H1 (cell line): ENCODE data around the gene SFXN2. TPM values are rescaled to one million over a fixed set of nuclear protein-coding genes. Genes with fewer than 3 reads are reported as not detected.

ENCODE experiments used
- CTCF ChIA-PET: fragments of 300-600 bp; sonication (Branson Sonifier 250); formaldehyde crosslinking; loops from one replicate; lab custom pipeline; 2021; ENCODE audit not compliant: partially characterized antibody; lab: Charles Lee
- POLR2A ChIA-PET: fragments of 300-600 bp; sonication (Branson Sonifier 250); formaldehyde crosslinking; loops from one replicate; lab custom pipeline; 2021; ENCODE audit warnings: inconsistent platforms; ENCODE audit not compliant: partially characterized antibody; lab: Charles Lee
- DNase-seq, 2 experiments: peaks; one replicate each; pipeline versions ENCODE4 v3.0.0 to v3.0.0-alpha.2; 2010 to 2022; ENCODE audit warnings: low spot score in 2 of 2, low read depth in 1 of 2, mixed read lengths in 1 of 2
- FAIRE-seq: peaks from 2 replicates; lab custom pipeline; 2011; peaks lifted over from hg19 to GRCh38; lab: Jason Lieb, UNC
- H2AFZ ChIP-seq: 2 replicates; pipeline ENCODE4 v1.8.1; 2012; ENCODE audit warnings: low read length, inconsistent platforms
- H2AK5ac ChIP-seq: 2 replicates; pipeline ENCODE4 v1.6.1; 2013; ENCODE audit warnings: low read depth, low read length
- H2BK120ac ChIP-seq: replicated peaks from 2 replicates; pipeline ENCODE3; 2013; ENCODE audit warnings: low read depth, low read length, inconsistent platforms
- H2BK12ac ChIP-seq: 2 replicates; pipeline ENCODE4 v1.6.1; 2013; ENCODE audit warnings: low read depth, low read length
- H2BK15ac ChIP-seq: 2 replicates; pipeline ENCODE4 v1.6.1; 2013; ENCODE audit warnings: low read length
- H2BK20ac ChIP-seq: 2 replicates; pipeline ENCODE4 v1.6.1; 2013; ENCODE audit warnings: low read length
- H2BK5ac ChIP-seq: 2 replicates; pipeline ENCODE4 v1.6.1; 2013; ENCODE audit warnings: low read depth, low read length
- H3K14ac ChIP-seq: 2 replicates; pipeline ENCODE4 v1.6.1; 2013; ENCODE audit warnings: inconsistent platforms; ENCODE audit not compliant: insufficient read length
- H3K18ac ChIP-seq: 2 replicates; pipeline ENCODE4 v1.6.1; 2013; ENCODE audit warnings: low read length; ENCODE audit errors: extremely low read depth
- H3K23ac ChIP-seq: 2 replicates; pipeline ENCODE4 v1.6.1; 2013; ENCODE audit warnings: inconsistent platforms; ENCODE audit not compliant: insufficient read length
- H3K23me2 ChIP-seq: 2 replicates; pipeline ENCODE4 v1.6.1; 2013; ENCODE audit warnings: low read depth, low read length
- H3K27ac ChIP-seq: 2 replicates; pipeline ENCODE4 v1.6.1; 2011; ENCODE audit warnings: low read depth, low read length, inconsistent platforms
- H3K27me3 ChIP-seq, 4 experiments: replicated peaks in 1 of 4; 1 replicate in 1 of 4; 2 replicates in 3 of 4; pipeline versions ENCODE4 v1.6.1 to v1.8.1; 2011 to 2013; ENCODE audit warnings: low read length in 3 of 4, mild to moderate bottlenecking in 3 of 4, inconsistent platforms in 2 of 4, mixed read lengths in 2 of 4, moderate library complexity in 1 of 4; ENCODE audit not compliant: control insufficient read depth in 3 of 4, insufficient read depth in 3 of 4; ENCODE audit errors: extremely low read depth in 1 of 4
- H3K36me3 ChIP-seq, 4 experiments: 2 replicates each; pipeline versions ENCODE4 v1.6.1 to v1.8.1; 2011 to 2013; ENCODE audit warnings: mild to moderate bottlenecking in 4 of 4, low read length in 3 of 4, moderate library complexity in 2 of 4, control low read depth in 1 of 4, inconsistent platforms in 1 of 4; ENCODE audit not compliant: insufficient read depth in 4 of 4, control insufficient read depth in 2 of 4
- H3K4ac ChIP-seq: replicated peaks from 2 replicates; pipeline ENCODE3; 2013; ENCODE audit warnings: low read length, low read depth, mixed read lengths, inconsistent platforms; ENCODE audit not compliant: insufficient read length
- H3K4me1 ChIP-seq, 4 experiments: replicated peaks in 1 of 4; 1 replicate in 1 of 4; 2 replicates in 3 of 4; pipeline versions ENCODE4 v1.6.1 to v1.8.1; 2011 to 2013; ENCODE audit warnings: low read length in 3 of 4, inconsistent platforms in 2 of 4, mixed read lengths in 1 of 4; ENCODE audit not compliant: insufficient read depth in 4 of 4, control insufficient read depth in 3 of 4
- H3K4me2 ChIP-seq, 2 experiments: 2 replicates each; pipeline versions ENCODE4 v1.6.1 to v1.8.1; 2011 to 2013; ENCODE audit warnings: low read depth in 2 of 2, low read length in 2 of 2, control low read depth in 1 of 2, inconsistent platforms in 1 of 2, mild to moderate bottlenecking in 1 of 2; ENCODE audit not compliant: insufficient read depth in 1 of 2
- H3K4me3 ChIP-seq, 4 experiments: fragments of 200-600, 300-600 bp in 1 of 4; sonication (generic), shearing (Covaris generic), sonication (Bioruptor Twin) in 1 of 4; 2 replicates each; pipeline versions ENCODE4 v1.5.1 to v1.8.1; 2011 to 2016; ENCODE audit warnings: low read length in 4 of 4, low read depth in 3 of 4, control low read depth in 2 of 4, inconsistent platforms in 2 of 4, mild to moderate bottlenecking in 2 of 4, mixed read lengths in 1 of 4, moderate library complexity in 1 of 4; ENCODE audit not compliant: insufficient read depth in 2 of 4; ENCODE audit errors: extremely low read depth in 1 of 4
- H3K56ac ChIP-seq: replicated peaks from 2 replicates; pipeline ENCODE3; 2013; ENCODE audit warnings: low read depth, mild to moderate bottlenecking, mixed read lengths, low read length, inconsistent platforms; ENCODE audit not compliant: insufficient read length
- H3K79me1 ChIP-seq: 2 replicates; pipeline ENCODE4 v1.6.1; 2013; ENCODE audit warnings: low read depth, low read length, control low read depth
- H3K79me2 ChIP-seq, 2 experiments: 2 replicates each; pipeline versions ENCODE4 v1.6.1 to v1.8.1; 2012 to 2013; ENCODE audit warnings: low read length in 2 of 2, mild to moderate bottlenecking in 2 of 2, inconsistent platforms in 1 of 2; ENCODE audit not compliant: insufficient read depth in 2 of 2, control insufficient read depth in 1 of 2
- H3K9ac ChIP-seq, 4 experiments: replicated peaks in 1 of 4; 1 replicate in 1 of 4; 2 replicates in 3 of 4; pipeline versions ENCODE4 v1.6.1 to v1.8.1; 2011 to 2013; ENCODE audit warnings: low read depth in 3 of 4, low read length in 3 of 4, control low read depth in 2 of 4, mild to moderate bottlenecking in 2 of 4, moderate library complexity in 2 of 4, inconsistent platforms in 1 of 4; ENCODE audit errors: extremely low read depth in 1 of 4
- H3K9me3 ChIP-seq, 2 experiments: 2 replicates each; pipeline versions ENCODE4 v1.6.1 to v1.8.1; 2012 to 2013; ENCODE audit warnings: mild to moderate bottlenecking in 2 of 2, moderate library complexity in 2 of 2, control low read depth in 1 of 2, inconsistent platforms in 1 of 2, low read depth in 1 of 2, low read length in 1 of 2, mixed read lengths in 1 of 2; ENCODE audit not compliant: insufficient read depth in 2 of 2
- H4K20me1 ChIP-seq, 2 experiments: replicated peaks in 1 of 2; 2 replicates each; pipeline versions ENCODE3 to v1.8.1; 2011 to 2013; ENCODE audit warnings: inconsistent platforms in 2 of 2, low read length in 2 of 2, mild to moderate bottlenecking in 1 of 2; ENCODE audit not compliant: insufficient read depth in 2 of 2, control insufficient read depth in 1 of 2
- H4K5ac ChIP-seq: 2 replicates; pipeline ENCODE4 v1.6.1; 2013; ENCODE audit warnings: low read length, low read depth, mixed read lengths, inconsistent platforms; ENCODE audit not compliant: insufficient read length
- H4K8ac ChIP-seq: 2 replicates; pipeline ENCODE4 v1.8.0; 2013; ENCODE audit warnings: mild to moderate bottlenecking, moderate library complexity, low read length, inconsistent platforms; ENCODE audit not compliant: insufficient read depth; ENCODE audit errors: extremely low read depth
- H4K91ac ChIP-seq: replicated peaks from 2 replicates; pipeline ENCODE3; 2013; ENCODE audit warnings: low read length, mixed read lengths, inconsistent platforms; ENCODE audit not compliant: insufficient read length
- EZH2 ChIP-seq: fragments of 200-600 bp; sonication (generic); IDR thresholded peaks from 2 replicates; pipeline ENCODE4 v1.7.1; 2012; ENCODE audit warnings: low read depth, mild to moderate bottlenecking, moderate library complexity, low read length, inconsistent platforms; ENCODE audit not compliant: severe bottlenecking
- JUND ChIP-seq: IDR thresholded peaks from 2 replicates; pipeline ENCODE4 v1.6.1; 2011; ENCODE audit warnings: mild to moderate bottlenecking, improper control_type of control experiment, low read length
- KDM4A ChIP-seq: IDR thresholded peaks from one replicate; pipeline ENCODE4 v1.7.1; 2012; ENCODE audit warnings: low read depth, mild to moderate bottlenecking, moderate library complexity, low read length, inconsistent platforms; ENCODE audit not compliant: severe bottlenecking
- MAX ChIP-seq: IDR thresholded peaks from 2 replicates; pipeline ENCODE4 v1.6.1; 2012; ENCODE audit warnings: inconsistent platforms
- SIN3A ChIP-seq, 2 experiments: IDR thresholded peaks in 1 of 2; conservative IDR thresholded peaks in 1 of 2; 2 replicates each; pipeline ENCODE4 v1.6.1; 2011 to 2012; ENCODE audit warnings: low read length in 2 of 2, improper control_type of control experiment in 1 of 2, low read depth in 1 of 2, mild to moderate bottlenecking in 1 of 2
- WGBS, 2 experiments: shearing (Covaris generic) in 1 of 2; methylation state at CpG; one replicate each; pipeline versions ENCODE4 v1.1.6 to v1.1.7; 2013 to 2015; ENCODE audit warnings: low lambda C conversion rate in 2 of 2, mixed read lengths in 2 of 2, inconsistent platforms in 1 of 2, low coverage in 1 of 2, missing lambda C conversion rate in 1 of 2; ENCODE audit not compliant: insufficient replicate concordance in 2 of 2, insufficient coverage in 1 of 2, insufficient read length in 1 of 2; ENCODE audit errors: extremely low coverage in 1 of 2, missing lambda C conversion rate in 1 of 2; 5-methylcytosine and 5-hydroxymethylcytosine counted together
- polyA plus RNA-seq, 7 experiments: library from polyadenylated mRNA; depleted of rRNA in 3 of 7; stranded (reverse) in 5 of 7; unstranded in 2 of 7; fragments of >200 nt in 5 of 7; fragments of 200-250 nt in 2 of 7; gene quantifications; 1 replicate in 5 of 7; 2 replicates in 1 of 7; 4 replicates in 1 of 7; pipeline versions ENCODE4 v1.2.1 to v1.2.3, GENCODE V29; 2011 to 2013; ENCODE audit warnings: missing spikeins in 2 of 7, mixed read lengths in 2 of 7
- total RNA-seq: library from RNA; stranded (reverse); fragmentation: NEBNext Ultra II Directional; extraction: Animal tissue kit (Norgen Biotek cat#: 25700); gene quantifications from 2 replicates; pipeline ENCODE4 v1.2.1, GENCODE V29; 2021
- TF ChIP-seq, protein P1 (sequence below), 3 experiments: IDR thresholded peaks; 1 replicate in 2 of 3; 2 replicates in 1 of 3; pipeline versions ENCODE4 v1.5.1 to v1.6.1; 2011; ENCODE audit warnings: low read length in 3 of 3, mild to moderate bottlenecking in 3 of 3, inconsistent platforms in 2 of 3, low read depth in 1 of 3, moderate library complexity in 1 of 3; ENCODE audit not compliant: insufficient read depth in 1 of 3; ENCODE audit errors: control extremely low read depth in 1 of 3

Gene SFXN2
- total and polyA plus RNA-seq, 2 of the 8 experiments (the other 6 are each of a cell fraction or from before 2014, with no cell fraction given): 20.5 to 23.5 TPM

GRCh38 chr10:102729029-102730026, 14.9 kb downstream of the SFXN2 start:
- Histone ChIP-seq H3K9ac (no peak overlapping the region), H3K79me1 (no peaks in the 10 kb centered on the region), H2AFZ (no peak overlapping the region), H3K23me2 (no peaks in the 10 kb centered on the region), H3K9me3 (no peaks in the 10 kb centered on the region), H3K23ac (no peak overlapping the region), H3K14ac (no peak overlapping the region), H2BK12ac (0 out of 2 replicates have a peak overlapping the region, but pooled peaks have one; percentile 27), H3K27ac (0 out of 2 replicates have a peak overlapping the region, but pooled peaks have one; percentile 1), H4K20me1 (peaks cover 0 to 3% of the 10 kb centered on the region in 2 experiments), H3K4ac (no peak overlapping the region), H4K91ac (no peak overlapping the region), H3K36me3 (peaks cover 20 to 62% (median 42%) of the 10 kb centered on the region in 4 experiments), H2BK5ac (no peak overlapping the region), H2BK20ac (no peak overlapping the region), H2BK120ac (no peak overlapping the region), H3K56ac (no peak overlapping the region), H3K27me3 (no peaks in the 10 kb centered on the region), H4K5ac (no peak overlapping the region), H3K4me3 (no peak overlapping the region), H3K18ac (no peak overlapping the region), H2BK15ac (no peak overlapping the region), H3K4me2 (no peak overlapping the region), H4K8ac (no peak overlapping the region; the same call in 1 of the 2 replicates), H2AK5ac (no peak overlapping the region), H3K4me1 (no peaks in the 10 kb centered on the region), H3K79me2 (peaks cover 0 to 6% of the 10 kb centered on the region in 2 experiments; a peak in 2 of 4 replicates)
- CTCF ChIA-PET: interaction anchor here (0.7 to 2.5 kb wide), 11 partner anchors 10 to 172 kb away, joined by 3 to 11 read pairs (median 3); partner anchors contain the start of genes ARL3, SFXN2 and WBP1L
- WGBS, 2 experiments: 71% methylated on average over 23 of the region's 30 CpGs; no CpG with 5 or more reads in 1 of the 2 experiments
- POLR2A ChIA-PET: interaction anchor here (0.7 to 6.0 kb wide), 4 partner anchors 10 to 15 kb away, joined by 3 to 53 read pairs (median 3); partner anchors contain the start of genes ARL3 and SFXN2
- peak in 1 of 2 experiments; percentile 97 for DNase-seq
- peak; percentile 42 for FAIRE-seq
- no peak for TF ChIP-seq KDM4A
- TF ChIP-seq EZH2: no peak
- TF ChIP-seq, protein P1, sequence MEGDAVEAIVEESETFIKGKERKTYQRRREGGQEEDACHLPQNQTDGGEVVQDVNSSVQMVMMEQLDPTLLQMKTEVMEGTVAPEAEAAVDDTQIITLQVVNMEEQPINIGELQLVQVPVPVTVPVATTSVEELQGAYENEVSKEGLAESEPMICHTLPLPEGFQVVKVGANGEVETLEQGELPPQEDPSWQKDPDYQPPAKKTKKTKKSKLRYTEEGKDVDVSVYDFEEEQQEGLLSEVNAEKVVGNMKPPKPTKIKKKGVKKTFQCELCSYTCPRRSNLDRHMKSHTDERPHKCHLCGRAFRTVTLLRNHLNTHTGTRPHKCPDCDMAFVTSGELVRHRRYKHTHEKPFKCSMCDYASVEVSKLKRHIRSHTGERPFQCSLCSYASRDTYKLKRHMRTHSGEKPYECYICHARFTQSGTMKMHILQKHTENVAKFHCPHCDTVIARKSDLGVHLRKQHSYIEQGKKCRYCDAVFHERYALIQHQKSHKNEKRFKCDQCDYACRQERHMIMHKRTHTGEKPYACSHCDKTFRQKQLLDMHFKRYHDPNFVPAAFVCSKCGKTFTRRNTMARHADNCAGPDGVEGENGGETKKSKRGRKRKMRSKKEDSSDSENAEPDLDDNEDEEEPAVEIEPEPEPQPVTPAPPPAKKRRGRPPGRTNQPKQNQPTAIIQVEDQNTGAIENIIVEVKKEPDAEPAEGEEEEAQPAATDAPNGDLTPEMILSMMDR (IDR thresholded peaks at IDR 0.05; ENCODE audit: control extremely low read depth in 1 of 3, insufficient read depth in 1 of 3, low read depth in 1 of 3, low read length in 3 of 3): peak; percentile 90 to 97 (median 97)
- peak; percentile 61 for TF ChIP-seq MAX
- TF ChIP-seq JUND: 0 out of 2 replicates have a peak, but pooled peaks have one; percentile 17
- TF ChIP-seq SIN3A (conservative IDR thresholded peaks at IDR 0.05 in 1 of 2, IDR thresholded peaks at IDR 0.05 in 1 of 2; ENCODE audit: low read depth in 1 of 2, low read length in 2 of 2): no peak
